HepG2 (cell line): ENCODE data around the gene PLRG1. TPM values are rescaled to one million over a fixed set of nuclear protein-coding genes. Genes with fewer than 3 reads are reported as not detected.

Source experiments
- ATAC-seq: fragments of 200-7000 bp; cut with Tn5 transposase; 3 replicates; pipeline ENCODE4 v1.9.1; 2020; ENCODE audit warnings: mild to moderate bottlenecking, moderate library complexity
- BruUV-seq: library from RNA; stranded (reverse); fragments of 400-500 nt; replicated peaks from 2 replicates; lab custom pipeline; 2021; lab: Mats Ljungman, UMichigan
- CTCF ChIA-PET: fragments of 300-600 bp; formaldehyde crosslinking; extraction: SDS; loops from one replicate; lab custom pipeline; 2021; ENCODE audit warnings: low total read pairs, inconsistent platforms, low intra/inter-chr PET ratio; lab: Yijun Ruan, JAX
- POLR2A ChIA-PET: fragments of 350-600 bp; sonication (Branson Sonifier 250); formaldehyde crosslinking; loops from one replicate; lab custom pipeline; 2020; ENCODE audit warnings: antibody characterized with exemption, inconsistent platforms; lab: Yijun Ruan, JAX
- DNase-seq: peaks from one replicate; pipeline ENCODE4 v3.0.0-alpha.2; 2015; ENCODE audit warnings: low spot score
- FAIRE-seq: peaks from 3 replicates; lab custom pipeline; 2011; peaks lifted over from hg19 to GRCh38; lab: Jason Lieb, UNC
- H2AFZ ChIP-seq: one replicate; pipeline ENCODE4 v1.6.1; 2011; ENCODE audit warnings: low read length, inconsistent platforms
- H3K27ac ChIP-seq: fragments of 300-600 bp; 3 replicates; pipeline ENCODE4 v1.8.0; 2011; ENCODE audit warnings: mixed run types, mild to moderate bottlenecking, mixed read lengths, low read length, inconsistent platforms; ENCODE audit not compliant: insufficient read depth; ENCODE audit errors: extremely low read length
- H3K27me3 ChIP-seq, 2 experiments: fragments of 200-600 bp in 1 of 2; 2 replicates in 1 of 2; 3 replicates in 1 of 2; pipeline versions ENCODE4 v1.6.0 to v1.8.0; 2011; ENCODE audit warnings: low read length in 2 of 2, mild to moderate bottlenecking in 2 of 2, moderate library complexity in 2 of 2, inconsistent platforms in 1 of 2; ENCODE audit not compliant: insufficient read depth in 2 of 2, control insufficient read depth in 1 of 2
- H3K36me3 ChIP-seq, 2 experiments: fragments of 200-600 bp in 1 of 2; replicated peaks in 1 of 2; 2 replicates in 1 of 2; 3 replicates in 1 of 2; pipeline versions ENCODE4 v1.5.1 to v1.8.0; 2011; ENCODE audit warnings: low read length in 2 of 2, inconsistent platforms in 1 of 2; ENCODE audit not compliant: insufficient read depth in 2 of 2, control insufficient read depth in 1 of 2
- H3K4me1 ChIP-seq: 2 replicates; pipeline ENCODE4 v1.5.1; 2012; ENCODE audit warnings: low read length, inconsistent platforms; ENCODE audit not compliant: insufficient read depth
- H3K4me2 ChIP-seq: 2 replicates; pipeline ENCODE4 v1.6.0; 2011; ENCODE audit warnings: low read depth, low read length, inconsistent platforms
- H3K4me3 ChIP-seq, 3 experiments: fragments of 200-600 bp in 1 of 3; sonication (generic), shearing (Covaris generic) in 1 of 3; replicated peaks in 1 of 3; 2 replicates each; pipeline ENCODE4 v1.5.1; 2011 to 2016; ENCODE audit warnings: low read length in 3 of 3, inconsistent platforms in 2 of 3, low read depth in 2 of 3, mild to moderate bottlenecking in 2 of 3, control low read depth in 1 of 3, mixed read lengths in 1 of 3; ENCODE audit not compliant: insufficient read depth in 1 of 3
- H3K79me2 ChIP-seq: one replicate; pipeline ENCODE4 v1.6.1; 2011; ENCODE audit warnings: low read length, inconsistent platforms; ENCODE audit not compliant: insufficient read depth
- H3K9ac ChIP-seq: 2 replicates; pipeline ENCODE4 v1.6.0; 2011; ENCODE audit warnings: mild to moderate bottlenecking, low read depth, low read length, inconsistent platforms; ENCODE audit not compliant: insufficient read depth
- H3K9me3 ChIP-seq: 2 replicates; pipeline ENCODE4 v1.5.1; 2012; ENCODE audit warnings: mild to moderate bottlenecking, low read length
- H4K20me1 ChIP-seq: 2 replicates; pipeline ENCODE4 v1.6.0; 2011; ENCODE audit warnings: inconsistent platforms, mild to moderate bottlenecking, low read length, moderate library complexity; ENCODE audit not compliant: insufficient read depth
- ARID3A ChIP-seq: IDR thresholded peaks from 2 replicates; pipeline ENCODE4 v1.6.1; 2012; ENCODE audit warnings: low read depth, low read length, improper control_type of control experiment
- EZH2 ChIP-seq: conservative IDR thresholded peaks from 2 replicates; pipeline ENCODE4 v1.6.1; 2012; ENCODE audit warnings: mild to moderate bottlenecking, low read depth, low read length, moderate library complexity
- FOXA1 ChIP-seq, 2 experiments: fragments of 450-650 bp in 1 of 2; sonication (generic) in 1 of 2; formaldehyde crosslinking in 1 of 2; IDR thresholded peaks; 2 replicates each; pipeline versions ENCODE4 v1.4.0 to v1.6.1; 2016 to 2020; ENCODE audit warnings: missing genetic modification reagents in 1 of 2
- HNRNPUL1 ChIP-seq: fragments of 200-400 bp; formaldehyde crosslinking; IDR thresholded peaks from 2 replicates; pipeline ENCODE4 v1.6.1; 2017; ENCODE audit warnings: low read depth, mild to moderate bottlenecking, low read length, moderate library complexity
- KLF16 ChIP-seq, 2 experiments: sonication (generic) in 1 of 2; formaldehyde crosslinking in 1 of 2; IDR thresholded peaks; 2 replicates each; pipeline versions ENCODE4 v1.6.1 to v1.8.0; 2016 to 2023; ENCODE audit warnings: missing genetic modification reagents in 2 of 2, missing compliant biosample characterization in 1 of 2
- KLF6 ChIP-seq: IDR thresholded peaks from 2 replicates; pipeline ENCODE4 v1.8.0; 2016; ENCODE audit warnings: missing biosample characterization, missing genetic modification reagents
- REST ChIP-seq, 2 experiments: IDR thresholded peaks; 2 replicates each; pipeline ENCODE4 v1.6.1; 2011 to 2012; ENCODE audit warnings: low read length in 2 of 2, borderline replicate concordance in 1 of 2, low read depth in 1 of 2, mild to moderate bottlenecking in 1 of 2, moderate library complexity in 1 of 2
- ZNF18 ChIP-seq: sonication (generic); formaldehyde crosslinking; IDR thresholded peaks from 2 replicates; pipeline ENCODE4 v1.8.0; 2022; ENCODE audit warnings: mild to moderate bottlenecking, missing genetic modification reagents; ENCODE audit not compliant: insufficient replicate concordance
- ZNF441 ChIP-seq: sonication (generic); formaldehyde crosslinking; IDR thresholded peaks from 2 replicates; pipeline ENCODE4 v1.7.0; 2021; ENCODE audit warnings: missing genetic modification reagents, borderline replicate concordance
- ZNF761 ChIP-seq: sonication (generic); formaldehyde crosslinking; conservative IDR thresholded peaks from 2 replicates; pipeline ENCODE4 v1.4.0; 2020; ENCODE audit warnings: mild to moderate bottlenecking, missing genetic modification reagents
- ZSCAN12 ChIP-seq: sonication (generic); formaldehyde crosslinking; IDR thresholded peaks from 2 replicates; pipeline ENCODE4 v1.9.0; 2021; ENCODE audit warnings: mild to moderate bottlenecking, missing genetic modification reagents
- ZUFSP ChIP-seq: sonication (generic); formaldehyde crosslinking; IDR thresholded peaks from 2 replicates; pipeline ENCODE4 v1.9.0; 2021; ENCODE audit warnings: missing genetic modification reagents, mild to moderate bottlenecking, borderline replicate concordance
- WGBS: methylation state at CpG from one replicate; pipeline ENCODE4 v1.1.6; 2017; ENCODE audit warnings: low lambda C conversion rate; 5-methylcytosine and 5-hydroxymethylcytosine counted together
- in situ Hi-C: cut with HindIII; loops from 2 replicates; pipeline ENCODE4 v1.10.0; 2017; ENCODE audit warnings: low pct_unique_long_range_greater_than_20kb; ENCODE audit not compliant: extremely low pct_ligation_motif_present
- intact Hi-C: fragments of 100-400 bp; cut with micrococcal nuclease; formaldehyde crosslinking; loops from one replicate; pipeline ENCODE4 v1.10.0; 2022; ENCODE audit not compliant: unreplicated experiment
- polyA plus RNA-seq, 8 experiments: library from polyadenylated mRNA; depleted of rRNA in 3 of 8; stranded (reverse) in 7 of 8; unstranded in 1 of 8; fragments of >200 nt; fragmentation: Illumina TruSeq in 4 of 8; extraction: Trizol in 4 of 8; gene quantifications; 2 replicates each; pipeline versions ENCODE4 v1.2.1 to v1.2.3, GENCODE V29; 2011 to 2016; ENCODE audit warnings: low read depth in 4 of 8, missing spikeins in 1 of 8, mixed read lengths in 1 of 8; ENCODE audit not compliant: insufficient read depth in 1 of 8
- total RNA-seq, 5 experiments: library from RNA; depleted of rRNA; stranded (reverse); fragments of >200 nt; fragmentation: Illumina TruSeq; extraction: Trizol; gene quantifications; 2 replicates each; pipeline ENCODE4 v1.2.3, GENCODE V29; 2016; ENCODE audit warnings: low read depth in 1 of 5

The PLRG1 gene
- total and polyA plus RNA-seq, 2 of the 13 experiments (the other 11 are each of a cell fraction or from before 2014, with no cell fraction given) = 77.3 to 110 TPM

- 0 out of 2 replicates have a peak, but pooled peaks have one; percentile 15 for TF ChIP-seq ARID3A
- TF ChIP-seq KLF16 (CRISPR knock-in tag; IDR thresholded peaks at IDR 0.05) = peak in 1 of 2 experiments; percentile 3; a peak in 1 of 4 replicates
- TF ChIP-seq HNRNPUL1 = 0 out of 2 replicates have a peak, but pooled peaks have one; percentile 42
- TF ChIP-seq ZNF761 (CRISPR knock-in tag) = no peak
Observed at GRCh38 chr4:154562697-154563254, 12.6 kb upstream of the PLRG1 start, which contains the start of gene FGB (continued).

GRCh38 chr4:154560824-154561231 is 10.6 kb upstream of the PLRG1 start:
- Histone ChIP-seq H3K4me1 (peaks cover 51% of the 10 kb centered on the region), H4K20me1 (no peaks in the 10 kb centered on the region), H3K4me3 (peak overlapping the region; percentile 17 to 44 (median 17); a peak in 2 of 6 replicates), H3K4me2 (peak overlapping the region; percentile 71), H3K27ac (peak overlapping the region; percentile 71), H3K79me2 (peaks cover 8% of the 10 kb centered on the region), H2AFZ (no peak overlapping the region), H3K9me3 (no peaks in the 10 kb centered on the region), H3K9ac (no peak overlapping the region; the same call in 1 of the 2 replicates), H3K36me3 (no peaks in the 10 kb centered on the region), H3K27me3 (no peaks in the 10 kb centered on the region; a peak in 1 of 5 replicates)
- ATAC-seq = peak; percentile 84
- no TSS peak for BruUV-seq
- POLR2A ChIA-PET = interaction anchor here (0.6 to 3.6 kb wide), 13 partner anchors 16 to 64 kb away, joined by 4 to 127 read pairs (median 16); partner anchors contain the start of genes FGA and FGG
- peak; percentile 90 for DNase-seq
- in situ Hi-C loops (no loop called here), intact Hi-C loops (loop anchor here (1.0 kb wide), 3 partner anchors 16 to 37 kb away; partner anchors contain the start of gene FGA)
- CTCF ChIA-PET = interaction anchor here (1.2 to 3.2 kb wide), 3 partner anchors 16 to 59 kb away, joined by 3 to 233 read pairs (median 4); no protein-coding TSS in a partner anchor
- peak; percentile 75 for FAIRE-seq
- WGBS = 2% methylated on average over 4 of the region's 4 CpGs
- no peak for TF ChIP-seq KLF6
- peak in 1 of 2 experiments; percentile 47; a peak in 1 of 4 replicates for TF ChIP-seq REST (IDR thresholded peaks at IDR 0.05; ENCODE audit: borderline replicate concordance in 1 of 2, low read depth in 1 of 2, low read length in 2 of 2)
- no peak for TF ChIP-seq ZUFSP (CRISPR knock-in tag)
- TF ChIP-seq ZNF18 (CRISPR knock-in tag) = no peak
- TF ChIP-seq FOXA1 (IDR thresholded peaks at IDR 0.05) = no peak
- peak; percentile 75 for TF ChIP-seq FOXA1 (CRISPR knock-in tag; IDR thresholded peaks at IDR 0.05)
- no peak for TF ChIP-seq ZNF441 (CRISPR knock-in tag)
- TF ChIP-seq EZH2 = no peak
- TF ChIP-seq ZSCAN12 (CRISPR knock-in tag) = no peak
